Adrenal gland (tissue), 5 donors: ENCODE results near the gene SDC3.

ENCODE experiments used
- POLR2A ChIP-seq, 2 donors: fragments of 450-650 bp; IDR thresholded peaks; one replicate each; pipeline ENCODE4 v1.6.1; 2017; ENCODE audit warnings: antibody characterized with exemption in 2 of 2, mild to moderate bottlenecking in 2 of 2, moderate library complexity in 1 of 2
- TF ChIP-seq, protein P1 (sequence below), 6 experiments: fragments of 450-650 bp in 4 of 6; fragments of 200-600 bp in 2 of 6; sonication (generic) in 1 of 6; IDR thresholded peaks; 1 replicate in 5 of 6; 2 replicates in 1 of 6; pipeline versions ENCODE4 v1.5.1 to v1.8.0; 2016 to 2021; ENCODE audit warnings: antibody characterized with exemption in 6 of 6, mild to moderate bottlenecking in 2 of 6, moderate library complexity in 1 of 6
- donor health status: DM: no; HTN: no; CAD: no.

DNA sequence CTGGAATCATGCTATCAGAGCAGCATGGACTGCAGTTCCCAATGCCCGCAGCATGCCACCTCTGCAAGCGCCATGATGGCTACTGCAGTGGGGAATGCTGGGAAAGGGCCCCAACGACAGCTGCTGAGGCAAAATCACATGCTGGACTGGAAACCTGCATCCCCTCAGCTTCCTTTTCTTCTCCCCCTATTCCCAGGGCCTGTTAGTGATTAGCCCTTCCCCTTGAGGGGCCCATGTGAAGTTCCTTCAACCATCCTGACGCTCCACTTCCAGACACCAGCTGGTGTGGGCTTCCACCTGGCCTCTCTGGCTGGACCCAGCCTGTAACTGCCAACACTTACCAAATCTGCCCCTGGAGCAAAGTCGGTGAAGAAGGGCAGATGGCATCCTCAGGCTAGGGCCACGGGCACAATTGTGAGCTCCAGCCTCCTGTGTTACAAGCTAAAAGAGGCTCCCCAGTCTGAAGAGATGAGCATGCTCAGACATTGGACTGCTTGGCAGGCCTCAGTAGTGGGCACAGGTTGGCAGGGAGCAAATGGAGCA is 22.1 kb upstream of the SDC3 start:
- TF ChIP-seq, protein P1, sequence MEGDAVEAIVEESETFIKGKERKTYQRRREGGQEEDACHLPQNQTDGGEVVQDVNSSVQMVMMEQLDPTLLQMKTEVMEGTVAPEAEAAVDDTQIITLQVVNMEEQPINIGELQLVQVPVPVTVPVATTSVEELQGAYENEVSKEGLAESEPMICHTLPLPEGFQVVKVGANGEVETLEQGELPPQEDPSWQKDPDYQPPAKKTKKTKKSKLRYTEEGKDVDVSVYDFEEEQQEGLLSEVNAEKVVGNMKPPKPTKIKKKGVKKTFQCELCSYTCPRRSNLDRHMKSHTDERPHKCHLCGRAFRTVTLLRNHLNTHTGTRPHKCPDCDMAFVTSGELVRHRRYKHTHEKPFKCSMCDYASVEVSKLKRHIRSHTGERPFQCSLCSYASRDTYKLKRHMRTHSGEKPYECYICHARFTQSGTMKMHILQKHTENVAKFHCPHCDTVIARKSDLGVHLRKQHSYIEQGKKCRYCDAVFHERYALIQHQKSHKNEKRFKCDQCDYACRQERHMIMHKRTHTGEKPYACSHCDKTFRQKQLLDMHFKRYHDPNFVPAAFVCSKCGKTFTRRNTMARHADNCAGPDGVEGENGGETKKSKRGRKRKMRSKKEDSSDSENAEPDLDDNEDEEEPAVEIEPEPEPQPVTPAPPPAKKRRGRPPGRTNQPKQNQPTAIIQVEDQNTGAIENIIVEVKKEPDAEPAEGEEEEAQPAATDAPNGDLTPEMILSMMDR (IDR thresholded peaks at IDR 0.05), result no peak
- TF ChIP-seq POLR2A (IDR thresholded peaks at IDR 0.05), result no peak
